T-cell (primary cell): ENCODE measurements around the gene SLC5A3. TPM values are rescaled to one million over a fixed set of nuclear protein-coding genes. Genes with fewer than 3 reads are reported as not detected.
A peak's percentile ranks its signal among the peaks of the same experiment; 100 is the strongest.

Experiments used
- ATAC-seq, 4 experiments: fragments of 200-7000 bp in 3 of 4; fragments of 150-1000 bp in 1 of 4; cut with Tn5 transposase; replicated peaks in 1 of 4; 1 replicate in 3 of 4; 2 replicates in 1 of 4; pipeline ENCODE4 v1.10.0; 2021; ENCODE audit warnings: moderate library complexity in 3 of 4, mild to moderate bottlenecking in 2 of 4, moderate number of reproducible peaks in 1 of 4
- CTCF ChIA-PET, 2 donors: fragments of 300-600 bp; sonication (Branson Sonifier 250); formaldehyde crosslinking; loops; one replicate each; lab custom pipeline; 2022; ENCODE audit warnings: antibody characterized with exemption in 2 of 2; lab: Charles Lee
- POLR2A ChIA-PET, 2 donors: fragments of 300-600 bp; sonication (Branson Sonifier 250); formaldehyde crosslinking; loops; one replicate each; lab custom pipeline; 2022; ENCODE audit warnings: antibody characterized with exemption in 2 of 2; lab: Charles Lee
- DNase-seq, 35 experiments: peaks; one replicate each; pipeline versions ENCODE4 v3.0.0 to v3.0.0-alpha.2; 2013 to 2023
- H3K27ac ChIP-seq: one replicate; pipeline ENCODE4 v1.5.1; 2013; ENCODE audit warnings: low read length
- H3K27me3 ChIP-seq, 2 experiments: replicated peaks in 1 of 2; 1 replicate in 1 of 2; 2 replicates in 1 of 2; pipeline versions ENCODE4 v1.6.1 to v1.7.0; 2013; ENCODE audit warnings: low read length in 1 of 2, mixed read lengths in 1 of 2; ENCODE audit not compliant: control insufficient read depth in 2 of 2, insufficient read depth in 2 of 2; ENCODE audit errors: extremely low read depth in 1 of 2
- H3K36me3 ChIP-seq, 2 donors: 1 replicate in 1 of 2; 2 replicates in 1 of 2; pipeline versions ENCODE4 v1.6.1 to v1.7.0; 2013; ENCODE audit warnings: low read length in 1 of 2; ENCODE audit not compliant: control insufficient read depth in 2 of 2, insufficient read depth in 1 of 2; ENCODE audit errors: extremely low read depth in 1 of 2
- H3K4me1 ChIP-seq, 2 experiments: 1 replicate in 1 of 2; 2 replicates in 1 of 2; pipeline versions ENCODE4 v1.6.1 to v1.7.0; 2013; ENCODE audit warnings: low read length in 2 of 2, mixed read lengths in 1 of 2; ENCODE audit not compliant: insufficient read depth in 2 of 2, control insufficient read depth in 1 of 2; ENCODE audit errors: extremely low read depth in 1 of 2
- H3K4me3 ChIP-seq, 2 donors: 1 replicate in 1 of 2; 2 replicates in 1 of 2; pipeline versions ENCODE4 v1.5.1 to v1.7.0; 2013; ENCODE audit warnings: mild to moderate bottlenecking in 2 of 2, low read length in 1 of 2, moderate library complexity in 1 of 2; ENCODE audit not compliant: control insufficient read depth in 1 of 2; ENCODE audit errors: extremely low read depth in 1 of 2
- H3K9me3 ChIP-seq: 2 replicates; pipeline ENCODE4 v1.7.0; 2013
- H3K27ac Mint-ChIP-seq, 2 donors: one replicate each; pipeline ENCODE4 v1.8.0; 2020 to 2021; ENCODE audit warnings: mild to moderate bottlenecking in 2 of 2, mixed read lengths in 2 of 2
- H3K27me3 Mint-ChIP-seq, 2 donors: one replicate each; pipeline ENCODE4 v1.8.0; 2021 to 2022; ENCODE audit warnings: mixed read lengths in 2 of 2
- H3K36me3 Mint-ChIP-seq: one replicate; pipeline ENCODE4 v1.8.0; 2021; ENCODE audit warnings: mixed read lengths
- H3K4me1 Mint-ChIP-seq, 3 donors: one replicate each; pipeline ENCODE4 v1.8.0; 2020 to 2022; ENCODE audit warnings: mixed read lengths in 3 of 3, mild to moderate bottlenecking in 1 of 3
- H3K4me3 Mint-ChIP-seq, 3 donors: one replicate each; pipeline ENCODE4 v1.8.0; 2020 to 2022; ENCODE audit warnings: mild to moderate bottlenecking in 3 of 3, mixed read lengths in 3 of 3, moderate library complexity in 3 of 3
- H3K9me3 Mint-ChIP-seq, 3 donors: one replicate each; pipeline ENCODE4 v1.8.0; 2020 to 2022; ENCODE audit warnings: mixed read lengths in 3 of 3
- WGBS: methylation state at CpG from one replicate; pipeline ENCODE4 v1.1.5; 2013; ENCODE audit warnings: missing lambda C conversion rate; ENCODE audit not compliant: insufficient coverage; 5-methylcytosine and 5-hydroxymethylcytosine counted together
- total RNA-seq, 35 experiments: library from RNA in 6 of 35; stranded (reverse) in 6 of 35; fragments of 120-200 nt in 1 of 35; gene quantifications; one replicate each; pipeline versions ENCODE4 v1.2.1 to v1.2.4 and lab custom pipeline; 2013 to 2026

Gene SLC5A3
- total RNA-seq, 5 donors from 2014 or later (not counting 1 experiment from before 2014, with no cell fraction given), result 7.6 to 38.5 (median 25.4) TPM

- ATAC-seq, result no peak
- no peak for DNase-seq
- ChIA-PET CTCF (no interaction called here), POLR2A (no interaction called here)
- peaks cover 0 to 3% of the 10 kb centered on the region in 2 donors for H3K36me3 ChIP-seq
- H3K4me3 ChIP-seq, result no peak overlapping the region
- H3K27ac ChIP-seq, result no peak overlapping the region
- Mint-ChIP-seq H3K27me3 (no peaks in the 10 kb centered on the region), H3K27ac (no peak overlapping the region), H3K9me3 (peaks cover 0 to 13% (median 0%) of the 10 kb centered on the region in 3 donors), H3K4me1 (peaks cover 71 to 82% (median 73%) of the 10 kb centered on the region in 3 donors), H3K36me3 (peaks cover 64% of the 10 kb centered on the region), H3K4me3 (no peak overlapping the region)
- no peaks in the 10 kb centered on the region for H3K27me3 ChIP-seq
- no peaks in the 10 kb centered on the region for H3K9me3 ChIP-seq
- H3K4me1 ChIP-seq, result no peaks in the 10 kb centered on the region
- WGBS, result 100% methylated on average over 3 of the region's 8 CpGs
Observed at GRCh38 chr21:34110594-34111202, 37.3 kb downstream of the SLC5A3 start.

- DNase-seq (no peak), ATAC-seq (no peak)
- peaks cover 0 to 3% of the 10 kb centered on the region in 2 donors for H3K36me3 ChIP-seq
- no peak overlapping the region for H3K4me3 ChIP-seq
- no peak overlapping the region for H3K4me3 Mint-ChIP-seq
- peaks cover 70 to 76% (median 71%) of the 10 kb centered on the region in 3 donors for H3K4me1 Mint-ChIP-seq
- ChIA-PET CTCF (no interaction called here), POLR2A (no interaction called here)
- WGBS, result no CpG with 5 or more reads among the region's 6 CpGs
- H3K4me1 ChIP-seq, result no peaks in the 10 kb centered on the region
- no peaks in the 10 kb centered on the region for H3K27me3 Mint-ChIP-seq
- H3K27ac Mint-ChIP-seq, result peak overlapping the region in 1 of 2 donors; percentile 17
- no peak overlapping the region for H3K27ac ChIP-seq
- no peaks in the 10 kb centered on the region for H3K27me3 ChIP-seq
- peaks cover 60% of the 10 kb centered on the region for H3K36me3 Mint-ChIP-seq
- H3K9me3 Mint-ChIP-seq, result peaks cover 0 to 2% (median 0%) of the 10 kb centered on the region in 3 donors
- H3K9me3 ChIP-seq, result no peaks in the 10 kb centered on the region
Observed at GRCh38 chr21:34112316-34113033, 39.1 kb downstream of the SLC5A3 start.

- peaks cover 64 to 69% (median 68%) of the 10 kb centered on the region in 3 donors for H3K4me1 Mint-ChIP-seq
- Histone ChIP-seq H3K36me3 (no peaks in the 10 kb centered on the region), H3K27me3 (no peaks in the 10 kb centered on the region), H3K9me3 (no peaks in the 10 kb centered on the region), H3K4me1 (no peaks in the 10 kb centered on the region), H3K27ac (no peak overlapping the region), H3K4me3 (no peak overlapping the region)
- ChIA-PET CTCF (no interaction called here), POLR2A (no interaction called here)
- H3K27ac Mint-ChIP-seq, result no peak overlapping the region
- H3K9me3 Mint-ChIP-seq, result no peaks in the 10 kb centered on the region
- no CpG with 5 or more reads among the region's 2 CpGs for WGBS
- H3K27me3 Mint-ChIP-seq, result no peaks in the 10 kb centered on the region
- no peak for ATAC-seq
- no peak for DNase-seq
- no peak overlapping the region for H3K4me3 Mint-ChIP-seq
- peaks cover 53% of the 10 kb centered on the region for H3K36me3 Mint-ChIP-seq
Observed at GRCh38 chr21:34113842-34114241, 40.5 kb downstream of the SLC5A3 start.

- DNase-seq, result no peak
- H3K9me3 Mint-ChIP-seq, result no peaks in the 10 kb centered on the region
- Histone ChIP-seq H3K9me3 (no peaks in the 10 kb centered on the region), H3K4me3 (no peak overlapping the region), H3K4me1 (no peaks in the 10 kb centered on the region), H3K27ac (no peak overlapping the region), H3K36me3 (no peaks in the 10 kb centered on the region), H3K27me3 (no peaks in the 10 kb centered on the region)
- ChIA-PET CTCF (no interaction called here), POLR2A (no interaction called here)
- peaks cover 49% of the 10 kb centered on the region for H3K36me3 Mint-ChIP-seq
- peaks cover 59 to 69% (median 68%) of the 10 kb centered on the region in 3 donors for H3K4me1 Mint-ChIP-seq
- peak overlapping the region in 1 of 2 donors; percentile 8 for H3K27ac Mint-ChIP-seq
- no CpG with 5 or more reads among the region's 1 CpG for WGBS
- no peak overlapping the region for H3K4me3 Mint-ChIP-seq
- no peak for ATAC-seq
- no peaks in the 10 kb centered on the region for H3K27me3 Mint-ChIP-seq
Observed at GRCh38 chr21:34115160-34115559, 41.8 kb downstream of the SLC5A3 start.

GRCh38 chr21:34116569-34116968 is 43.2 kb downstream of the SLC5A3 start:
- Mint-ChIP-seq H3K4me1 (peaks cover 56 to 68% (median 66%) of the 10 kb centered on the region in 3 donors), H3K4me3 (no peak overlapping the region), H3K9me3 (no peaks in the 10 kb centered on the region), H3K27me3 (no peaks in the 10 kb centered on the region), H3K27ac (no peak overlapping the region), H3K36me3 (peaks cover 52% of the 10 kb centered on the region)
- POLR2A ChIA-PET, result interaction anchor here in 1 of 2 donors (0.6 to 0.7 kb wide), 2 partner anchors 9 to 15 kb away, joined by 3 to 5 read pairs; no protein-coding TSS in a partner anchor
- WGBS, result 100% methylated on average over 1 of the region's 3 CpGs
- no peak for ATAC-seq
- H3K9me3 ChIP-seq, result no peaks in the 10 kb centered on the region
- no peak overlapping the region for H3K4me3 ChIP-seq
- no peaks in the 10 kb centered on the region for H3K36me3 ChIP-seq
- H3K27me3 ChIP-seq, result no peaks in the 10 kb centered on the region
- H3K27ac ChIP-seq, result no peak overlapping the region
- H3K4me1 ChIP-seq, result no peaks in the 10 kb centered on the region
- DNase-seq, result no peak
- CTCF ChIA-PET, result no interaction called here

GRCh38 chr21:34120867-34121266 is 47.5 kb downstream of the SLC5A3 start:
- peaks cover 60 to 78% (median 70%) of the 10 kb centered on the region in 3 donors for H3K4me1 Mint-ChIP-seq
- Histone ChIP-seq H3K27ac (no peak overlapping the region), H3K4me1 (peaks cover 0 to under 1% of the 10 kb centered on the region in 2 experiments), H3K9me3 (no peaks in the 10 kb centered on the region), H3K36me3 (peaks cover 0 to 12% of the 10 kb centered on the region in 2 donors), H3K27me3 (no peaks in the 10 kb centered on the region), H3K4me3 (no peak overlapping the region)
- H3K27ac Mint-ChIP-seq, result no peak overlapping the region
- H3K27me3 Mint-ChIP-seq, result no peaks in the 10 kb centered on the region
- H3K4me3 Mint-ChIP-seq, result no peak overlapping the region
- POLR2A ChIA-PET, result no interaction called here
- H3K9me3 Mint-ChIP-seq, result no peaks in the 10 kb centered on the region
- ATAC-seq (no peak), DNase-seq (no peak)
- peaks cover 44% of the 10 kb centered on the region for H3K36me3 Mint-ChIP-seq
- WGBS, result 100% methylated on average over 1 of the region's 2 CpGs
- CTCF ChIA-PET, result interaction anchor here in 1 of 2 donors (0.8 kb wide), 1 partner anchor 43 kb away, joined by 3 read pairs; no protein-coding TSS in a partner anchor
